ENCODE results near the gene ANKRD63. TPM values are rescaled to one million over a fixed set of nuclear protein-coding genes. Genes with fewer than 3 reads are reported as not detected.

ANKRD63 gene
- total RNA-seq (2011; cell fraction: chromatin; rRNA removed; ENCODE audit: low replicate concordance), result 1.5 TPM in 1 of 2 replicates, not detected in the other
- 0.92 and 2.5 TPM in 2 replicates for total RNA-seq (2011; cell fraction: nucleolus; rRNA removed)
- total RNA-seq (2011; cell fraction: nucleoplasm; rRNA removed), result not detected in 2 replicates
- total RNA-seq (2014; rRNA removed) (2.0 and 2.5 TPM in 2 replicates), total RNA-seq (2014; rRNA removed; fragmentation: Illumina TruSeq; extraction: Trizol) (not detected in 2 replicates), total RNA-seq (2015; rRNA removed; fragmentation: Illumina TruSeq; extraction: Trizol) (not detected in 2 replicates), total RNA-seq (2021) (1.8 and 2.5 TPM in 2 replicates), polyA plus RNA-seq (2011; rRNA removed) (0.19 TPM in 1 of 2 replicates, not detected in the other), polyA plus RNA-seq (2014; fragmentation: Illumina TruSeq; extraction: Trizol) (not detected in 2 replicates), polyA plus RNA-seq (2014; fragmentation: Nextera tagmentation; extraction: Ambion mirVana) (not detected), polyA plus RNA-seq (2014; rRNA removed) (0.63 and 1.3 TPM in 2 replicates), polyA minus RNA-seq (2011; rRNA and poly(A)+ RNA removed) (not detected in 2 replicates), Bru-seq, nascent RNA (percentile 40 among the genes with signal in this experiment), BruChase-seq, experiment 1, labeled RNA remaining after a 2-hour chase (percentile 3 among the genes with signal in this experiment), BruChase-seq, experiment 2, labeled RNA remaining after a 6-hour chase (percentile 29 among the genes with signal in this experiment)
- 0.24 and 2.1 TPM in 2 replicates for polyA plus RNA-seq (2011; cell fraction: cytosol; rRNA removed)
- polyA plus RNA-seq (2011; cell fraction: nucleus; rRNA removed), result 2.7 and 5.3 TPM in 2 replicates
- 0.60 and 1.1 TPM in 2 replicates for polyA plus RNA-seq (2012)
- polyA minus RNA-seq (2011; cell fraction: cytosol; rRNA and poly(A)+ RNA removed), result 1.5 and 3.5 TPM in 2 replicates
- 3.4 and 3.7 TPM in 2 replicates for polyA minus RNA-seq (2011; cell fraction: nucleus; rRNA and poly(A)+ RNA removed)
- long read RNA-seq, experiment 1, result 0 reads
- long read RNA-seq, experiment 2, partial matches to known transcripts, result 0 of 3 reads
- long read RNA-seq, experiment 2, other reads (novel, unspliced or antisense), result 0 of 3 reads
- long read RNA-seq, experiment 3, result 0 reads

- intact Hi-C loops (cut with micrococcal nuclease) (loop anchor here (2.0 to 5.0 kb wide), 2 partner anchors 39 to 140 kb away; partner anchors contain the start of gene INAFM2), in situ Hi-C loops (cut with MboI) (no loop called here)
- Histone ChIP-seq H3K4me1 (replicated peaks in 1 of 2; ENCODE audit: control insufficient read depth in 2 of 2, insufficient read depth in 2 of 2, low read length in 2 of 2) (peaks cover 13 to 48% of the 10 kb centered on the region in 2 experiments), H3K36me3 (ENCODE audit: control insufficient read depth, insufficient read depth, low read length) (no peaks in the 10 kb centered on the region), H2AFZ (ENCODE audit: low read depth, low read length) (peak within 1 kb of the TSS; percentile 98), H3K27ac (ENCODE audit: extremely low read depth, low read depth, low read length) (no peak within 1 kb of the TSS; the same call in 2 of the 3 replicates), H3K4me2 (ENCODE audit: insufficient read depth, low read length) (peak within 1 kb of the TSS; percentile 87), H3K79me2 (ENCODE audit: control insufficient read depth, insufficient read depth, low read length) (no peaks in the 10 kb centered on the region), H3K9me3 (replicated peaks; ENCODE audit: control insufficient read depth, insufficient read depth, low read depth, low read length) (no peaks in the 10 kb centered on the region), H3K4me3 (peak within 1 kb of the TSS; percentile 58), H3K9me1 (ENCODE audit: control insufficient read depth, insufficient read depth, low read length) (no peaks in the 10 kb centered on the region), H4K20me1 (replicated peaks; ENCODE audit: control insufficient read depth, insufficient read depth, low read length) (no peaks in the 10 kb centered on the region), H3K9ac (ENCODE audit: insufficient read depth in 1 of 2, low read depth in 2 of 2, low read length in 2 of 2) (peak within 1 kb of the TSS; percentile 54 to 82; a peak in 3 of 4 replicates), H3K27me3 (ENCODE audit: control insufficient read depth in 2 of 2, insufficient read depth in 2 of 2, low read length in 2 of 2) (no peaks in the 10 kb centered on the region; a peak in 1 of 5 replicates)
- ATAC-seq (peak; percentile 72), FAIRE-seq (no peak), DNase-seq (ENCODE audit: extremely low read depth in 1 of 4, low spot score in 3 of 4) (peak; percentile 58 to 83 (median 76))
- no TSS peak for BruUV-seq (replicated peaks)
- ChIA-PET POLR2A (no interaction called here), CTCF (ENCODE audit: low intra/inter-chr PET ratio) (interaction anchor here (1.1 to 6.3 kb wide), 3 partner anchors 27 to 503 kb away, joined by 3 to 87 read pairs (median 8); partner anchors contain the start of gene PLCB2)
- 9% methylated on average over 52 of the region's 76 CpGs for WGBS (ENCODE audit: insufficient coverage, low coverage, missing lambda C conversion rate)
- no peak for TF ChIP-seq DNMT1 (IDR thresholded peaks at IDR 0.05)
- TF ChIP-seq RB1 (IDR thresholded peaks at IDR 0.05; ENCODE audit: low read depth), result 0 out of 2 replicates have a peak, but pooled peaks have one; percentile 7
- TF ChIP-seq, protein P1, sequence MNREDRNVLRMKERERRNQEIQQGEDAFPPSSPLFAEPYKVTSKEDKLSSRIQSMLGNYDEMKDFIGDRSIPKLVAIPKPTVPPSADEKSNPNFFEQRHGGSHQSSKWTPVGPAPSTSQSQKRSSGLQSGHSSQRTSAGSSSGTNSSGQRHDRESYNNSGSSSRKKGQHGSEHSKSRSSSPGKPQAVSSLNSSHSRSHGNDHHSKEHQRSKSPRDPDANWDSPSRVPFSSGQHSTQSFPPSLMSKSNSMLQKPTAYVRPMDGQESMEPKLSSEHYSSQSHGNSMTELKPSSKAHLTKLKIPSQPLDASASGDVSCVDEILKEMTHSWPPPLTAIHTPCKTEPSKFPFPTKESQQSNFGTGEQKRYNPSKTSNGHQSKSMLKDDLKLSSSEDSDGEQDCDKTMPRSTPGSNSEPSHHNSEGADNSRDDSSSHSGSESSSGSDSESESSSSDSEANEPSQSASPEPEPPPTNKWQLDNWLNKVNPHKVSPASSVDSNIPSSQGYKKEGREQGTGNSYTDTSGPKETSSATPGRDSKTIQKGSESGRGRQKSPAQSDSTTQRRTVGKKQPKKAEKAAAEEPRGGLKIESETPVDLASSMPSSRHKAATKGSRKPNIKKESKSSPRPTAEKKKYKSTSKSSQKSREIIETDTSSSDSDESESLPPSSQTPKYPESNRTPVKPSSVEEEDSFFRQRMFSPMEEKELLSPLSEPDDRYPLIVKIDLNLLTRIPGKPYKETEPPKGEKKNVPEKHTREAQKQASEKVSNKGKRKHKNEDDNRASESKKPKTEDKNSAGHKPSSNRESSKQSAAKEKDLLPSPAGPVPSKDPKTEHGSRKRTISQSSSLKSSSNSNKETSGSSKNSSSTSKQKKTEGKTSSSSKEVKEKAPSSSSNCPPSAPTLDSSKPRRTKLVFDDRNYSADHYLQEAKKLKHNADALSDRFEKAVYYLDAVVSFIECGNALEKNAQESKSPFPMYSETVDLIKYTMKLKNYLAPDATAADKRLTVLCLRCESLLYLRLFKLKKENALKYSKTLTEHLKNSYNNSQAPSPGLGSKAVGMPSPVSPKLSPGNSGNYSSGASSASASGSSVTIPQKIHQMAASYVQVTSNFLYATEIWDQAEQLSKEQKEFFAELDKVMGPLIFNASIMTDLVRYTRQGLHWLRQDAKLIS (CRISPR knock-in tag; IDR thresholded peaks at IDR 0.05), result no peak
- TF ChIP-seq, protein P2, sequence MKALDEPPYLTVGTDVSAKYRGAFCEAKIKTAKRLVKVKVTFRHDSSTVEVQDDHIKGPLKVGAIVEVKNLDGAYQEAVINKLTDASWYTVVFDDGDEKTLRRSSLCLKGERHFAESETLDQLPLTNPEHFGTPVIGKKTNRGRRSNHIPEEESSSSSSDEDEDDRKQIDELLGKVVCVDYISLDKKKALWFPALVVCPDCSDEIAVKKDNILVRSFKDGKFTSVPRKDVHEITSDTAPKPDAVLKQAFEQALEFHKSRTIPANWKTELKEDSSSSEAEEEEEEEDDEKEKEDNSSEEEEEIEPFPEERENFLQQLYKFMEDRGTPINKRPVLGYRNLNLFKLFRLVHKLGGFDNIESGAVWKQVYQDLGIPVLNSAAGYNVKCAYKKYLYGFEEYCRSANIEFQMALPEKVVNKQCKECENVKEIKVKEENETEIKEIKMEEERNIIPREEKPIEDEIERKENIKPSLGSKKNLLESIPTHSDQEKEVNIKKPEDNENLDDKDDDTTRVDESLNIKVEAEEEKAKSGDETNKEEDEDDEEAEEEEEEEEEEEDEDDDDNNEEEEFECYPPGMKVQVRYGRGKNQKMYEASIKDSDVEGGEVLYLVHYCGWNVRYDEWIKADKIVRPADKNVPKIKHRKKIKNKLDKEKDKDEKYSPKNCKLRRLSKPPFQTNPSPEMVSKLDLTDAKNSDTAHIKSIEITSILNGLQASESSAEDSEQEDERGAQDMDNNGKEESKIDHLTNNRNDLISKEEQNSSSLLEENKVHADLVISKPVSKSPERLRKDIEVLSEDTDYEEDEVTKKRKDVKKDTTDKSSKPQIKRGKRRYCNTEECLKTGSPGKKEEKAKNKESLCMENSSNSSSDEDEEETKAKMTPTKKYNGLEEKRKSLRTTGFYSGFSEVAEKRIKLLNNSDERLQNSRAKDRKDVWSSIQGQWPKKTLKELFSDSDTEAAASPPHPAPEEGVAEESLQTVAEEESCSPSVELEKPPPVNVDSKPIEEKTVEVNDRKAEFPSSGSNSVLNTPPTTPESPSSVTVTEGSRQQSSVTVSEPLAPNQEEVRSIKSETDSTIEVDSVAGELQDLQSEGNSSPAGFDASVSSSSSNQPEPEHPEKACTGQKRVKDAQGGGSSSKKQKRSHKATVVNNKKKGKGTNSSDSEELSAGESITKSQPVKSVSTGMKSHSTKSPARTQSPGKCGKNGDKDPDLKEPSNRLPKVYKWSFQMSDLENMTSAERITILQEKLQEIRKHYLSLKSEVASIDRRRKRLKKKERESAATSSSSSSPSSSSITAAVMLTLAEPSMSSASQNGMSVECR (CRISPR knock-in tag; IDR thresholded peaks at IDR 0.05), result peak; percentile 12
- no peak for TF ChIP-seq TCF15 (CRISPR knock-in tag; IDR thresholded peaks at IDR 0.05)
- TF ChIP-seq RBM34 (IDR thresholded peaks at IDR 0.05; ENCODE audit: borderline replicate concordance, insufficient read depth, low read length), result no peak
- TF ChIP-seq CXXC5 (CRISPR knock-in tag; IDR thresholded peaks at IDR 0.05), result peak; percentile 2; the same call in 1 of the 2 replicates
These were observed at the start of gene ANKRD63 for GRCh38 chr15:40282869-40283614. ANKRD63 (minus strand) TSS chr15:40283064; CDS start chr15:40282586, 478 bp downstream.

Data from K562 (cell line).